Measurements from ENCODE around the gene SAV1.
"Not testable (repeated sequence)": the region's sequence is repeated elsewhere in the genome, so short reads cannot be mapped to it uniquely, and the experiment has no call there.

Gene SAV1

DNA sequence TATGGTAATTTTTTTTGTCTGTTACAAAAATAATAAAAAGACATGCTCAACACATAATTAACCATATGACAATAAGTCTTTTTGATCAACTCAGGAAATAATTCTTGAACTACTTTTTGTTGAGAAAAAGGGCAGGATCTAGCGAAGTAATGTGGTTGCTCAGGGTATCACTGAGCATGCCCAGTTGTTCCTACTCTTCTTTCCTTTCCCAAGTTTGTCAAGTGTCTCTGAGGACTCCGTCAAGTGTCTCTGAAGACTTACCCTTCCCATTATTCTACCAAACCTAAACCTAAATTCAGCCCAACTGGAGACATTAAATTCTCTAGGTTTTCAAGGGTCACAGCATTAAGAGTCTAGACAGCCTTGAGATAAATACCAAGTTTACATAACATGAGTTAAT lies 3.5 kb downstream of the SAV1 start:
- not testable (repeated sequence) for DNase-seq

DNA sequence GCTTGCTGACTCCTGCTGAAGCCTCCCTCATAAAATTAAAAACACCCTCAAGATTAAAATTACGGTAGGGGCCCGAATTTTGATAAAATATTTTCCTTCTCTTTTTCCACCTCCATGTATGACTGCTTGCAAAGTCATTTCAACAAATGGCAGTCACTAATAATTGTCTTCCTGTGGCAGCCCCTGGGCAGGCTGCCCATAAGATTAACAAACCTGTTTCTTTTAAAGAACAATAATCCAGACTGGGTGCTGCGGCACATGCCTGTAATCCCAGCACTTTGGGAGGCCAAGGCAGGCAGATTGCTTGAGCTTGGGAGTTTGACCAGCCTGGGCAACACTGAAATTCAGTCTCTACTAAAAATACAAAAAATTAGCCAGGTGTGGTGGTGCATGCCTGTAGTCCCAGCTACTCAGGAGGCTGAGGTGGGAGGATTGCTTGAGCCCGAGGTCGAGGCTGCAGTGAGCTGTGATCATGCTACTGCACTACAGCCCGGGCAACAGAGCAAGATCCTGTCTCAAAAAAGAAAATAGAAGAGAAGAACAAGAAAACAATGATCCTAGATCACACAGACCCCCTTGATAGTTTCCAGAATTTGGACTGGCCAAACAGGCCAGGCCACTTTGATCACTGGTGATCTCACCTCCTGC lies 8.7 kb downstream of the SAV1 start:
- no peak for DNase-seq

DNA sequence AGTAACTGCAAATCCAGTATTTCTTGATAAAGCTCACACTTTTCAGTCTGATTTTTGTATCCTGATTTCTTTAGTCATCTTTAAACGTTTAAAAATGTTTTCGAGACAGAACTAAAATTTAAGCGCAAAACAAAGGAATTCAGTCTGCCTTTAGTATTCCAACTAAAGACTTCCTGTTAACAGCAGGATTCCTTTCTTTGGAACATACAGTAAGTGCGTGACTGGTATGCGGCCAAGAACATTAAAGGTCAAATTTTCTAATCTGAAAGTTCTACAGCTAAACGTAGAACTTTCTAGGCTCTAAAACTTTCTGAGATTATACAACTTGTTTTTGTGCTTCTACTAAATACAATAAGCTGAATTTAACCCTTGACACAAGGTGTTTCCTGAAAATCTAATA lies 9.9 kb downstream of the SAV1 start:
- no peak for DNase-seq

DNA sequence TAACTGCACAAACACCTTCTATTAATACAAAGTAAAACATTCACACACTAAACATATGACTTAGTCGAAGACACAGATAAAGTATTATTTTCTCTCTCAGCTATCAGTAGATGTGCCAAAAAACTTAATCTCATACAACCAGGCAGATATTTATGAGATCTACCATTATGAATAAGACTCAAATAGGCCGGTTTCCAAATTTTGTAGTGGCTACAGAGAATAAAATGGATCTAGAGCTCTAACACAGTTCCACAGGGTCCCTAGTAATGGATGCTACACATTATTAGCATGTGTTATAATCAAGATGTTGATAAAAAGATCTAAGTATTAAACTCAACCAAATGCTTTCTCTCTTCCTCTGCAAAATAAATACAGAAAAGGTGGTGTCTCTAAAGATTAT lies 10.4 kb downstream of the SAV1 start:
- DNase-seq = no peak

- DNase-seq = no peak
Observed at GRCh38 chr14:50656776-50657175, 11.3 kb downstream of the SAV1 start.

GRCh38 chr14:50649691-50650090 lies 18.4 kb downstream of the SAV1 start:
- DNase-seq = no peak

DNA sequence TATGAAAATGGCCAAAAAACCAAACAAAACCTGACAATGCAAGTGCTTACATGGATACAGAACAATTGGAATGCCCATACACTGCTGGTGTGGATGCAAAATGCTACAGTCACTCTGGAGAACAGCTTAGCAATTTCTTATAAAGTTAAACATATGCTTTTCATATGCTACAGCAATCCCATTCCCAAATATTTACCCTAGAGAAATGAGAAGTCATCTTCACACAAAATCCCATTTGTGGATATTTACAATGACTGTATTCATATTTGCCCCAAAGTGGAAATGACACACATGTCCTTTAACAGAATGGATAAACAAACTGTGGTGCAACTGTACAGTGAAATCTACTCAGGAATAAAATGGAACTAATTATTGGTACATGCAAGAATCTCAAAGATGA lies 20.4 kb downstream of the SAV1 start:
- no peak for DNase-seq

DNA sequence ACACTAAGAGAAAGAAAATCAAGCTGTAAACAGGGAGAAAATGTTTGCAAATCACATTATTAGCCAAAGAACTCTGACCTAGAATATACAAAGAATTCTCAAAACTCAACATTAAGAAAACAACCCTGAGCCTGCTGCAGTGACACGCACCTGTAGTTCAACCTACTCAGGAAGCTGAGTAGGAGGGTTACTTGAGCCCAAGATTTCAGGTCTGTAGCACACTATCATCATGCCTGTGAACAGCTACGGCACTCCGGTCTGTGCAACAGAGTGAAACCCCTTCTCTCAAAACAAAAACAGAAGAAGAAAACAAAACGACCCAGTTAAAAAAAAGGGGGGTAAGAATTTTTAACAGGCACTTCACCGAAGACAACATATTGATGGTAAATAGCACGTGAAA lies 20.8 kb downstream of the SAV1 start:
- DNase-seq = no peak

GRCh38 chr14:50635141-50635540 lies 33.0 kb downstream of the SAV1 start:
- no peak for DNase-seq

DNA sequence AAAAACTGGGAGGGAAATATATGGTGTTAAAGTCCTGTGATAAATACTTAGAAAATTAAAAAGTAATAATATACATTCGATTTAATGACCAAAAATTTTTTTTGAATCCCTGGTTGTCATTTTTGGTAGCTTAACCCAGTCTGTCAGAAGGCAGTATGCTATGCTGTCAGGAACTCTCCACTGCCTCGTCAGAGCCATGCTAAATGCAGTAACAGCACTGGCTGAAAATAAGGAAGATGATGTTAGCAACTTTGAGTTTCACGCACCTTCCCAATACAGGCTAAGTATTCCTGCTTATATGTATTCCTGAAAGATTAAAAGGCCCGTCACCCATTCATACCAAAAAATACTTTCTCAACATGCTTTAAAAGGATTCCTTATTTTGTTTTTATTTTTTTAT lies 34.2 kb downstream of the SAV1 start:
- DNase-seq = no peak

- no peak for DNase-seq
Observed at GRCh38 chr14:50631408-50631821, 36.7 kb downstream of the SAV1 start.

GRCh38 chr14:50624947-50625346 lies 43.2 kb downstream of the SAV1 start:
- not testable (repeated sequence) for DNase-seq

DNA sequence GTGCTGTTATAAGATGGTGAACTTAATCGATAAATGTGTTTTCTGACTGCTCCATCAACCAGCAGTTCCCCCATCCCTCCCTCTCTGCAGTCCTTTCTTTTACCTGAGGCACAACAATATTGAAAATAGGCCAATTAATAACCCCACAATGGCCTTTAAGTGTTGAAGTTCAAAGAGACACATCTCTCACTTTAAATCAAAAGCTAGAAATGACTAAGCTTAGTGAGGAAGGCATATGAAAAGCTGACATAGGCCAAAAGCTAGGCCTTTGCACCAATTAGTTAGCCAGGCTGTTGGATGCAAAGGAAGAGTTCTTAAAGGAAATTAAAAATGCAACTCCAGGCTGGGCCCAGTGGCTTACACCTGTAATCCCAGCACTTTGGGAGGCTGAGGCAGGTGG lies 43.7 kb downstream of the SAV1 start:
- DNase-seq = no peak

GRCh38 chr14:50622978-50623377 lies 45.1 kb downstream of the SAV1 start:
- DNase-seq = no peak

DNA sequence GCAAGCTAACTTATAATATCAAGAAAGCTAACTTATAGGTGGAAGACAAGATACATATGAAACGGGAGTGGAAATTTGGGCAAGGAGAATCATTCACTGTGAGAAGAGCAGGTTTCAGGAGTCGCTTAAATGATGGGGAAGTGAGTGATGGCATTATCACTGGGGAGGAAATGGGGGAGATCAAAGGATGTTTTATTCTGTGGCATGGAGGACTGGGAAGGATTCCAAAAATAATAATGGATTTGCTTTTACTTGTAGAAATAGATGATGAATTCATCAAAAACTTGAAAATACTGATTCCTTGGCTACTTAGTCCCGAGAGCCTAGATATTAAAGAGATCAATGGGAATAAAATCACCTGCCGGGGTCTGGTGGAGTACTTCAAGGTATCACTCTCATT lies 47.8 kb downstream of the SAV1 start:
- DNase-seq = no peak

GRCh38 chr14:50619569-50620141 lies 48.5 kb downstream of the SAV1 start:
- DNase-seq = no peak

DNA sequence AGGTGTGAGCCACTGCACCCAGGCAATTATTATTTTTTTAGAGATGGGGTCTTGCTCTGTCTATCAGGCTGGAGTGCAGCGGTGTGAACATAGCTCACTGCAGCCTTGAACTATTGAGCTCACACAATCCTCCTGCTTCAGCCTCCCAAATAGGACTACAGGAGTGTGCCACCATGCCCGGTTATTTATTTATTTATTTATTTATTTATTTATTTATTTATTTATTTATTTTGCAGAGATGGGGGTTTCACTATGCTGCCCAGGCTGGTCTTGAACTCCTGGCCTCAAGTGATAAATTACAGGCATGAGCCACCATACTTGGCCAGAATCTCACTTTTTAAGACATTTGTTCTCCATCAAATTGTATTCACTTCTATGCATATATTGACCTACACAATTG lies 51.8 kb downstream of the SAV1 start:
- DNase-seq = no peak

DNA sequence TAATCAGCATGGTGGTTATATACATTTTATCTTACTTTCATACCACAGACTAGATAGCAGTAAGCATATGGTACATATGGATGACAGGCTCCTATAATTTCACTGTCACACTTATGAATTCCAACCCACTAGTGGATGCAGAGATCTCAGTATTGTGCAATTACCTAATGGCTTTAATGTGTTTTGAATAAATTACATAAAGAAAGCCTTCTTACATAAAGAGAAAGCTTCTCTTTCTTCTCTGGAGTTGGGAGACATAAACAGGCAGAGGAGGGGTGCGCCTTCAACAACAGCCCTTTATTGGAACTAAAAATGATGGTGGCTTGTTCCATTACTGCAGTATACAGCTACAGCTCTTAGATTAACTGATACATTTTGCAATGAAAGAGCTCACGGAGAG lies 52.6 kb downstream of the SAV1 start:
- DNase-seq = no peak

GRCh38 chr14:50615056-50615455 lies 53.0 kb downstream of the SAV1 start:
- DNase-seq = no peak

DNA sequence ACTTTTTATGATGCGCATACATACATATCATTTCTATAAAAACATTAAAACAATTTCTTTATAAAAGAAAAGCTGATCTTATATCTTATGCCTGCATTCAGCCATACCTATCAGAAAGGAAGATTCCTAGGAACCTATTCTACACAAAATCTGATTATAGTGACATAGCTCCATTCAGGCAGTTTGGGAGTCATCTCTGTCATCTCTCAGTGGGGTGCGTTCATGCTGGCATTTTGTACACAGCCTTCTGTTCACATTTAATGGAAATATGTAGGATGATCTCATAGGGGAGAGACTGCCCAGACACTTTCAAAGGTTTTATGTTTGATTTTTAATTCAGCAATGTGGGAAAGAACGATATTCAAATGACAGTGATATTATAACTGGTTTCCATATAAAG lies 55.3 kb downstream of the SAV1 start:
- DNase-seq = no peak

- DNase-seq = no peak
Observed at GRCh38 chr14:50610465-50610864, 57.6 kb downstream of the SAV1 start.

DNA sequence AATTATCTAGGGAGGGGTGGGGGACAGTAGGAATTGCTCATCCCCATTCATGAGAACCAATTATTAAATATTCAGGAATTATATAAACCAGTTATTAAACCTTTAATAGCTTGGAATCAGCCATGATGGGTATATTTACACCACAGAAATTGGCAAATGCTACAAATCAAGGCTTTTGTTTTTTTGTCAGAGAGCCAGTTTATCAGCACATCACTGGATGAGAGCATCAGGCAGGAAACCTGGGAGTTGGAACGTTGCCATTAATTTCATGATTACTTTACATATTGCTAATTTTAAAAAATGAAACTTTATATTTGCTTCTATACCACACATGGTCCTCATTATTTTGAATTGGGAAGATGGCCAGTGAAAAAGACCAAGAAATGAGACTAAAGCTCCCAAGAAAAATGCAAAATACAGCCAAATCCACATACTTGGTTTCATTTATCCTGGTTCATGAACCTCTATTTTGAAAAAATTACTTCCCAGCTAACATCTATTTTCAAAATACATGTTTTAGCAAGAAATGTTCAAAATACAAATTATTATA lies 59.7 kb downstream of the SAV1 start:
- DNase-seq = no peak

DNA sequence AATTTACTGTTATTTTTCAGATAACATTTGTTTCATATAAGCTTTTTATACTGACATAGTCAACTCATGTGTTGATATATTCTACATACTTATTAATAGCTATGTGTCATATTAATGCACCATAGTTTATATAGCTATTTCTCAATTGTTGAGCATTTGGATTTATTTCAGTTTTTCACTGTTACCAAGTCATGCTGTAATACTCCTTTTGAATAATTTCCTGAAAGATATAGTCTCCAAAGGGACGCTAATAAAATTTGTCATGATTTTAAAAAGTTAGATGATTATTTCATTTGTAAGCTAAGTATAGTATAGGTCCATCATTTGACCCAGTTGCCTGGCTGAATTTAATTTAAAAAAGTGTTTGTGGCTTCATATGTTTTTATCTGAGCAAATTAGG lies 60.3 kb downstream of the SAV1 start:
- DNase-seq = no peak

- DNase-seq = no peak
Observed at GRCh38 chr14:50607181-50607580, 60.9 kb downstream of the SAV1 start.

DNA sequence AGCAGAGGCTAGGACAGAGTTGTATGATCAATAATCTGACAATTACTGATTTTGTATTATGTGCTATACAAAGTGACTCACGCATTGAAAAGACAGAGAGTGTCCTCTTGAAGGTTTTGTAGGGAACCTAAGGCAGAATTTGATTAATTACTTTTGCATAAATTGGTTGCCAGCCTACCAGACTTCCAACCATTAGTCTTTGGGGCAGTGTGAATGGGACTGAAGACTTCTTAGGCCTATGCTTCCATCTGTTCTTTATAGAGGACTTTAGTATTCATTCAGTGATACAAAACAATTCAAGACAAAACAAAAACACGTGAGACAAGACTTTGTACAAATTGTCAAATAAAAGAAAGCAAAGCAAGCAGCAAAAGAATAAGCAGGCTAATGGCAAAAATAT lies 61.6 kb downstream of the SAV1 start:
- no peak for DNase-seq

Data from activated CD8-positive, alpha-beta memory T cell treated with anti-CD3 and anti-CD28 coated beads, Interleukin-2, amount 50 U/mL, for 4 hours (primary cell).